GM11168 (cell line): ENCODE results near the gene TEN1.

Experiments used
- in situ Hi-C: fragments of 300-500 bp; cut with MboI; formaldehyde crosslinking; loops from one replicate; pipeline ENCODE4 v1.12.0; 2022; ENCODE audit warnings: low sequenced_read_pairs; ENCODE audit not compliant: unreplicated experiment

The TEN1 gene

GRCh38 chr17:75975757-75976174 lies 3.3 kb upstream of the TEN1 start:
- in situ Hi-C loops: no loop called here

GRCh38 chr17:75976175-75976848 lies 2.7 kb upstream of the TEN1 start:
- in situ Hi-C loops: no loop called here

- in situ Hi-C loops: no loop called here
These were observed 706 bp downstream of the TEN1 start for GRCh38 chr17:75979705-75980187.

- in situ Hi-C loops: no loop called here
These were observed 1.4 kb downstream of the TEN1 start for GRCh38 chr17:75980188-75981018.

GRCh38 chr17:75981019-75981615 lies 2.1 kb downstream of the TEN1 start:
- in situ Hi-C loops: no loop called here

GRCh38 chr17:75983501-75984181 lies 4.6 kb downstream of the TEN1 start:
- in situ Hi-C loops: no loop called here

- in situ Hi-C loops: no loop called here
These were observed 6.9 kb downstream of the TEN1 start for GRCh38 chr17:75985986-75986385.

GRCh38 chr17:75987041-75987440 lies 8.0 kb downstream of the TEN1 start:
- in situ Hi-C loops: no loop called here

GRCh38 chr17:75991396-75991795 lies 12.4 kb downstream of the TEN1 start:
- in situ Hi-C loops: no loop called here

GRCh38 chr17:75994802-75995370 lies 15.8 kb downstream of the TEN1 start:
- in situ Hi-C loops: no loop called here

- in situ Hi-C loops: no loop called here
These were observed 16.4 kb downstream of the TEN1 start for GRCh38 chr17:75995385-75995925.

GRCh38 chr17:75996665-75997590 lies 17.9 kb downstream of the TEN1 start:
- in situ Hi-C loops: no loop called here

GRCh38 chr17:75998327-75998795 lies 19.3 kb downstream of the TEN1 start:
- in situ Hi-C loops: no loop called here

- in situ Hi-C loops: loop anchor here (10.0 to 25.0 kb wide), 2 partner anchors 85 to 287 kb away; no protein-coding TSS in a partner anchor
These were observed 21.1 kb downstream of the TEN1 start for GRCh38 chr17:76000016-76000754.

- in situ Hi-C loops: loop anchor here (10.0 to 25.0 kb wide), 2 partner anchors 86 to 286 kb away; no protein-coding TSS in a partner anchor
These were observed 21.9 kb downstream of the TEN1 start, which contains the start of gene CDK3 for GRCh38 chr17:76000755-76001521. TSS of gene CDK3 (plus strand) at chr17:76000855. CDS start at chr17:76001426, 571 bp downstream.

GRCh38 chr17:76002100-76002499 lies 23.1 kb downstream of the TEN1 start:
- in situ Hi-C loops: loop anchor here (10.0 to 25.0 kb wide), 2 partner anchors 87 to 285 kb away; no protein-coding TSS in a partner anchor

GRCh38 chr17:76003915-76004314 lies 24.9 kb downstream of the TEN1 start:
- in situ Hi-C loops: loop anchor here (10.0 to 25.0 kb wide), 2 partner anchors 89 to 283 kb away; no protein-coding TSS in a partner anchor
